Measurements from ENCODE around the gene COX7A2L.

The COX7A2L gene

DNA sequence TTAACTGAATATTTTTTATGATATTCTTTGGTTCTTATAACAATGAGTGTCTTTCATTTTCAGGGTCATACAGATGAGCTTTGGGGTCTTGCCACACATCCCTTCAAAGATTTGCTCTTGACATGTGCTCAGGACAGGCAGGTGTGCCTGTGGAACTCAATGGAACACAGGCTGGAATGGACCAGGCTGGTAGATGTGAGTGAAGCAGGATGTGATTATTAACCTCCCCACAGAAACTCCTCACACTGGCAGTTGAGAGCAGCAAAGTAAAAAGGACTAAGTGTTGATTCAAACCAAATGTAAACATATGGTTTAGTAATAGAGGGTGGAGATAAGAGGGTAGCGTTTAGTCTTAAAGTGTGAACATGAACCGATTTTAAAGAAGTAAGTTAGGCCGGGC, 57.8 kb downstream of the COX7A2L start:
- in situ Hi-C loops (cut with MboI; ENCODE audit: low pct_unique_long_range_greater_than_20kb, low sequenced_read_pairs): loop anchor here (25.0 kb wide), 1 partner anchor 441 kb away; no protein-coding TSS in a partner anchor
- no peak for DNase-seq

DNA sequence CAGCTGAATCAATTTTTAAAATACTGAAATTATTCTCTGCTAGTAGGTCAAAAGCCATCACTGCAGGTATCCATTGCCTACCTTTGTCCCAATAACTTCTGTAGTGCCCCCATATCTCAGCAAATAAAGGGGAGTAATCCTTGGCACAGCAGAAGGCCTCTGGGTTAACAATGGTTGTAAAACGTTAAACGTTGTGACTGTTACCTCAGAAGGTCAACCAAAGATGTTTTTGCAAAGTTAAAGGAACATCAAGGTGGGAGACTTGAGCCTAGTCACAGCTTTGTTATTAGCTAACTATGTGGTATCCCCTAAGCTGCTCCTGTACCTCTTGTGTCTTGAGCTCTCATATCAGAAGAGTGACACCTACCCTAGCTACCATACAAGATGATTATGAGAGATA, 60.5 kb downstream of the COX7A2L start:
- in situ Hi-C loops (cut with MboI; ENCODE audit: low pct_unique_long_range_greater_than_20kb, low sequenced_read_pairs): loop anchor here (25.0 kb wide), 1 partner anchor 438 kb away; no protein-coding TSS in a partner anchor
- DNase-seq: no peak

All from KBM-7 (cell line).